ENCODE data around the gene MRPS23. TPM values are rescaled to one million over a fixed set of nuclear protein-coding genes. Genes with fewer than 3 reads are reported as not detected.

MRPS23 gene
- total and polyA plus RNA-seq, 2 of the 13 experiments (the other 11 are each of a cell fraction or from before 2014, with no cell fraction given), result 63.2 to 181 TPM

DNA sequence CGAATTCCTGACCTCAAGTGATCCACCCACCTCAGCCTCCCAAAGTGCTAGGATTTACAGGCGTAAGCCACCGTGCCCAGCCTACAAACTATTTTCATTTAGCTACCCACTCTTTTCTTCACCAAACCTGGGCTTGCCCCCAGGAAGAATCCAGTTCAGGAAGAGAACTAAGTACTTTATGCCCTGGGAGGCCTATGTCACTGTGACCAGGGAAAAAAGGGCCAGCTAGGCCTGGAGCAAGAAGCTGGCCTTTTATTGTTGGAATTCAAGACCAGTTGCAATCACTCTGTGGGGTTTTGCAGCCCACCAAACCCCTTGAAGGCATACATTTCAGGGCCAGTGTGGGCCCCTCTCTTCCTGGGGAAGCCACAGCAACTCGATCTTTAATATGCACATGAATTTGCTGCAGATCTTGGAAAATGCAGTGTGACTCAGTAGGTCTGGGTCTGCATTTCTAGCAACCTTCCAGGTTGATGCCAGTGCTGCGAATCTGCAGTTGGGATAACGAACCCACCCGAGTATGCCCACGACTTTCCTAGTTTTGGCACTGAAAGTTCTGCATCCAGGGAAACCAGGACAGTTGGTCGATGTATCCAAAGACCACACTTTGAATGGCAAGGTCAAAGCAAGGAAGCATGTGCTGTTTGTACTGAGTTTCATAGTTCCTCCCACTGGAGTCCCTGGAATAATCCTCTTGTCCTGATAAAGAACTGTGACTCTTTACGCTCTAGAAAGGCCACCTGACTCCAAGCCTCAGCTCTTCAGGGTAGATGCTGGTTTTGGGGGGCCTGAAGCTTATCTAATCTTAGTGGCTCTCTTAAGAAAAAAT is 7.2 kb upstream of the MRPS23 start (continued):
- TF ChIP-seq ZNF672 (CRISPR knock-in tag; IDR thresholded peaks at IDR 0.05), result no peak
- no peak for TF ChIP-seq EZH2 (conservative IDR thresholded peaks at IDR 0.05; ENCODE audit: low read depth, low read length)
- TF ChIP-seq ZNF724P (CRISPR knock-in tag; IDR thresholded peaks at IDR 0.05; ENCODE audit: borderline replicate concordance), result no peak
- TF ChIP-seq ZNF329 (CRISPR knock-in tag; IDR thresholded peaks at IDR 0.05; ENCODE audit: low read depth), result no peak
- TF ChIP-seq, protein P1, sequence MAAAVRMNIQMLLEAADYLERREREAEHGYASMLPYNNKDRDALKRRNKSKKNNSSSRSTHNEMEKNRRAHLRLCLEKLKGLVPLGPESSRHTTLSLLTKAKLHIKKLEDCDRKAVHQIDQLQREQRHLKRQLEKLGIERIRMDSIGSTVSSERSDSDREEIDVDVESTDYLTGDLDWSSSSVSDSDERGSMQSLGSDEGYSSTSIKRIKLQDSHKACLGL (CRISPR knock-in tag; IDR thresholded peaks at IDR 0.05), result no peak
- no peak for TF ChIP-seq ZNF143 (CRISPR knock-in tag; IDR thresholded peaks at IDR 0.05)
- TF ChIP-seq, protein P2, sequence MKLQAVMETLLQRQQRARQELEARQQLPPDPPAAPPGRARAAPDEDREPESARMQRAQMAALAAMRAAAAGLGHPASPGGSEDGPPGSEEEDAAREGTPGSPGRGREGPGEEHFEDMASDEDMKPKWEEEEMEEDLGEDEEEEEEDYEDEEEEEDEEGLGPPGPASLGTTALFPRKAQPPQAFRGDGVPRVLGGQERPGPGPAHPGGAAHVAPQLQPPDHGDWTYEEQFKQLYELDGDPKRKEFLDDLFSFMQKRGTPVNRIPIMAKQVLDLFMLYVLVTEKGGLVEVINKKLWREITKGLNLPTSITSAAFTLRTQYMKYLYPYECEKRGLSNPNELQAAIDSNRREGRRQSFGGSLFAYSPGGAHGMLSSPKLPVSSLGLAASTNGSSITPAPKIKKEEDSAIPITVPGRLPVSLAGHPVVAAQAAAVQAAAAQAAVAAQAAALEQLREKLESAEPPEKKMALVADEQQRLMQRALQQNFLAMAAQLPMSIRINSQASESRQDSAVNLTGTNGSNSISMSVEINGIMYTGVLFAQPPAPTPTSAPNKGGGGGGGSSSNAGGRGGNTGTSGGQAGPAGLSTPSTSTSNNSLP (IDR thresholded peaks at IDR 0.05; ENCODE audit: low read depth, low read length), result no peak
- no peak for TF ChIP-seq ZNF24 (IDR thresholded peaks at IDR 0.05)
- no peak for TF ChIP-seq SCMH1 (CRISPR knock-in tag; IDR thresholded peaks at IDR 0.05; ENCODE audit: borderline replicate concordance)
- no peak for TF ChIP-seq ZNF761 (CRISPR knock-in tag; conservative IDR thresholded peaks at IDR 0.05)
- TF ChIP-seq, protein P3, sequence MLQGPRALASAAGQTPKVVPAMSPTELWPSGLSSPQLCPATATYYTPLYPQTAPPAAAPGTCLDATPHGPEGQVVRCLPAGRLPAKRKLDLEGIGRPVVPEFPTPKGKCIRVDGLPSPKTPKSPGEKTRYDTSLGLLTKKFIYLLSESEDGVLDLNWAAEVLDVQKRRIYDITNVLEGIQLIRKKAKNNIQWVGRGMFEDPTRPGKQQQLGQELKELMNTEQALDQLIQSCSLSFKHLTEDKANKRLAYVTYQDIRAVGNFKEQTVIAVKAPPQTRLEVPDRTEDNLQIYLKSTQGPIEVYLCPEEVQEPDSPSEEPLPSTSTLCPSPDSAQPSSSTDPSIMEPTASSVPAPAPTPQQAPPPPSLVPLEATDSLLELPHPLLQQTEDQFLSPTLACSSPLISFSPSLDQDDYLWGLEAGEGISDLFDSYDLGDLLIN (CRISPR knock-in tag; IDR thresholded peaks at IDR 0.05; ENCODE audit: borderline replicate concordance), result no peak
- TF ChIP-seq ZNF580 (CRISPR knock-in tag; IDR thresholded peaks at IDR 0.05; ENCODE audit: borderline replicate concordance, low read depth), result no peak; the same call in 1 of the 2 replicates
- TF ChIP-seq ZNF782 (CRISPR knock-in tag; IDR thresholded peaks at IDR 0.05; ENCODE audit: borderline replicate concordance), result no peak
- TF ChIP-seq ZNF574 (CRISPR knock-in tag; IDR thresholded peaks at IDR 0.05), result peak; percentile 31
- no peak for TF ChIP-seq FUBP1 (CRISPR knock-in tag; IDR thresholded peaks at IDR 0.05; ENCODE audit: borderline replicate concordance)
- no peak for TF ChIP-seq ZNF235 (CRISPR knock-in tag; IDR thresholded peaks at IDR 0.05; ENCODE audit: borderline replicate concordance)

All from HepG2 (cell line).